RWPE1 (cell line): ENCODE measurements around the gene TP53TG5.

Experiments used
- CTCF ChIA-PET: fragments of 350-600 bp; sonication (Branson Sonifier 250); formaldehyde crosslinking; extraction: SDS; loops from one replicate; lab custom pipeline; 2021; lab: Yijun Ruan, JAX
- POLR2A ChIA-PET: fragments of 400-600 bp; formaldehyde crosslinking; extraction: SDS; loops from one replicate; lab custom pipeline; 2020; ENCODE audit warnings: antibody characterized with exemption; ENCODE audit not compliant: low non-redundant PET; lab: Yijun Ruan, JAX
- DNase-seq: peaks from one replicate; pipeline ENCODE4 v3.0.0; 2012; ENCODE audit warnings: low spot score
- H3K27ac ChIP-seq: fragments of 450-650 bp; 2 replicates; pipeline ENCODE4 v1.5.1; 2017
- TF ChIP-seq, protein P1 (sequence below): fragments of 450-650 bp; conservative IDR thresholded peaks from 2 replicates; pipeline ENCODE4 v1.5.1; 2017; ENCODE audit warnings: low read depth, mild to moderate bottlenecking

TP53TG5 gene

DNA sequence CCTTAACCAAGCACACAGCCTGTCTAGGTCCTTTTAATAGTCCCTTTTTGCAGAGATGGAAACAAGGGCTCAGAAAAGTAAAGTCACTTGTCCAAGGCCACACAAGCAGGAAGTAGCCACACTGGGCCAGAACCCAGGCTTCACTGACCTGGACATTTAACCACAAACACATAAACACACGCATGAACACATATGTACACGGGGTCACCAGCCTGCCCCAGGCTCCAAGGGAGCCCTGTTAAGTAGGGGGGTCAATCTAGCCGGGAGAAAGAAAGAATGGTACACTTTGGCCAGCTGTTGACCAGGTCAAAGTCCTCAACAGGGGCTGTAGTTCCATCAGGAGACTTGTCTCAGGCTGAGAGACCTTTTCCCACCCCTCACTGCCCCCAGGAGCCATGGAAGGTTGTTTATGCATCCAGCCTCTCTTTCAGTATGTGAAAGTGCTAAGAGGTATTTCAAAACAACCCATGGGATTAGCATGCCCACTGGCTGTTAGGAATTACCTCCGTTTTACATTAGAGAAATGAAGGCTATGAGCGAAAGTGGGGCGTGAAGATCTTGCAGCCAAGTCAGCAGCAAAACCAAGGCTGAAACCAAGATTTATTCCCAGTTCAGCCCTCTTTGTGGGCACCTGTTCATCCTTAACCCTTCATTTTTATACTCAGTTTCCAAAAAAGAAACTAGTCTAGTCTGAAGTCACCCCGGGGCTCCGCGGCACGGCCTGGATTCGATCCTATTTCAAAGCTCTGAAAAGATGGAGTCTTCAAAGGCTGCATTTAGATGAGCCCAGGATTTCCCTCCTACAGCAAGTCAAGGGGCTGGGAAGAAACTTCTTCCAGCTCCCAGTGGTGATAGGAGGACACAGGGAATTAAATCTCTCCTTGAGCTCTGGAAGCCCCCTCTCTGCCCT is 39.7 kb downstream of the TP53TG5 start:
- POLR2A ChIA-PET, result interaction anchor here (0.6 to 2.2 kb wide), 3 partner anchors 8 to 81 kb away, joined by 3 to 29 read pairs (median 4); partner anchors contain the start of gene SDC4
- CTCF ChIA-PET, result interaction anchor here (0.6 to 2.6 kb wide), 7 partner anchors 19 to 653 kb away, joined by 3 to 8 read pairs (median 4); partner anchors contain the start of gene SYS1
- DNase-seq, result no peak
- peak overlapping the region; percentile 97 for H3K27ac ChIP-seq
- TF ChIP-seq, protein P1, sequence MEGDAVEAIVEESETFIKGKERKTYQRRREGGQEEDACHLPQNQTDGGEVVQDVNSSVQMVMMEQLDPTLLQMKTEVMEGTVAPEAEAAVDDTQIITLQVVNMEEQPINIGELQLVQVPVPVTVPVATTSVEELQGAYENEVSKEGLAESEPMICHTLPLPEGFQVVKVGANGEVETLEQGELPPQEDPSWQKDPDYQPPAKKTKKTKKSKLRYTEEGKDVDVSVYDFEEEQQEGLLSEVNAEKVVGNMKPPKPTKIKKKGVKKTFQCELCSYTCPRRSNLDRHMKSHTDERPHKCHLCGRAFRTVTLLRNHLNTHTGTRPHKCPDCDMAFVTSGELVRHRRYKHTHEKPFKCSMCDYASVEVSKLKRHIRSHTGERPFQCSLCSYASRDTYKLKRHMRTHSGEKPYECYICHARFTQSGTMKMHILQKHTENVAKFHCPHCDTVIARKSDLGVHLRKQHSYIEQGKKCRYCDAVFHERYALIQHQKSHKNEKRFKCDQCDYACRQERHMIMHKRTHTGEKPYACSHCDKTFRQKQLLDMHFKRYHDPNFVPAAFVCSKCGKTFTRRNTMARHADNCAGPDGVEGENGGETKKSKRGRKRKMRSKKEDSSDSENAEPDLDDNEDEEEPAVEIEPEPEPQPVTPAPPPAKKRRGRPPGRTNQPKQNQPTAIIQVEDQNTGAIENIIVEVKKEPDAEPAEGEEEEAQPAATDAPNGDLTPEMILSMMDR, result no peak

DNA sequence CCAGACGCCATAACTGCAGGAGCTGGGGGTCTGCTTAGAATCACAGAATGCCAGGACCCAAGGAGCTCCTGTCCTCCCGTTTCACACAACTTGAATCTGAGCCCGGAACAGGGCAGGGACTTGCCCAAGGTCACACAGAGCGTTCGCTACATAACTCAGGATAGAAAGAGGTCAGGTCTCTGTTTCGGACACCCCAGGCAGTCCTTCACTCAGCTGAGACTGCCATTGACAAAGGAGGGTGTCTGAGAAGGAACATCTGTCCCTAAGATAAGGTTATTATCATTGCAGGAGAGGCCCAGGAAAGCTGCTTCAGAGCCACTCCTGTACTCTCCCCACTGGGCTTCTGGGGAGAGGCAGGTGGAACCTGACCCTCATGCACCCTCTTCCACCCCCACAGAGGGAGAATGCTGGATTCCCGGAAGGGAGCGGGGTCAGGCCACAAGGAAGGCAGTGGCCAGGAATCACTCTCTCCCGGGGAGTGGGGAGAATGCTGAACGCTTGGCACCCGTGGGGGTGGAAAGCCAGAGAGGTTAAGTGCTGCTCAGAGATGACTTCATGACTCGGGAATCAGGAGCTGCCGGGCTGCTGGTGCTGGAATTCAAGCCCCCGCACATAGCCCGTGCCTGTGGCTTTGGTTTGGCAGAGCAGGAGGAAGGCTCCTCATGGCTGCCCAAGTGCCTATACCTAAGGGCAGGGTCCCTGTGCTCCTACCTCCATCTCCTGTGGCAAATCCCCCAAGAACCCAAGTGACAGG is 40.6 kb downstream of the TP53TG5 start:
- TF ChIP-seq, protein P1, result no peak
- peak; percentile 89 for DNase-seq
- POLR2A ChIA-PET, result interaction anchor here (1.2 to 2.2 kb wide), 2 partner anchors 9 to 22 kb away, joined by 4 to 29 read pairs; partner anchors contain the start of gene SDC4

DNA sequence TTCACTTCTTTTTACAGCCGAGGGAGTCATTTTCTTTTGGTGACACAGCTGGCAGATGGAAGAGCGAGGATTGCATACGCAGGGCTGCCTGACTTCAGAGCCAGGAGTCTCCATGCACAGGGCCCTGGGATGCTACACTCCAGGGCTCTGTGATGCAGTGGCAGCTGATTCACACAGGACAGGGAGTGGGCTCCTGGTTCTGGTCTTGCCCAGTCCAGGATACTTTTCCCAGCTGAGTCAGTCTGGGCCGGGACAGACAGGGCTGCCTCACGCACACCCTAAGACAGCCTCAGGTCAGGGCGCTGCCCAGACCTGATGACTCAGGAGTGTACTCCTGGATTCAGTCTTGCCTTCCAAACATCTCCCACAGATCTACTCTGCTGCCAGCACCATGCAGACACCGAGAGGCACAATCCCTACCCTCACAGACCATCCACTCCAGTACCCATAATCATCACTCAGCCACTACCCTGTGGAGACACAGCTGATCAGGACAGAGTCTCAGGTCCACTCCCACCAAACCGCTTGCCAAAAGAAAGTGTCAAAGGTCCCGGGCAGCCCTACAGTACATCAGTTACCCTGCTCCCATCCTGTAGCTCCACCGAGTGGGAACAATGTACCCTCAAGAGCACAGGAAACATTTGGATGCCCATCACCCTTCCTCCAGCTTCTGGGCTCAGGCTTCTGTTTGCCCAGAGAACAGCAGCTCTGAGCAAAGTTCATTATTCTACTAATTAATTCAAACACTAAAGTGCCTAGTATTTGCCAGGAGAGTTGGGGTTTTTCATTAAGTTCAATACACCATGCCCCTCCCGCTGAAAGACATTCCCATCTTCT is 41.4 kb downstream of the TP53TG5 start:
- POLR2A ChIA-PET, result interaction anchor here (1.0 to 2.2 kb wide), 4 partner anchors 10 to 26 kb away, joined by 3 to 29 read pairs (median 4); partner anchors contain the start of genes SDC4 and SYS1
- TF ChIP-seq, protein P1, result no peak
- peak; percentile 96 for DNase-seq
- H3K27ac ChIP-seq, result peak overlapping the region; percentile 97
- CTCF ChIA-PET, result interaction anchor here (0.5 to 2.6 kb wide), 12 partner anchors 12 to 434 kb away, joined by 3 to 18 read pairs (median 5); partner anchors contain the start of gene SYS1

More for the DNA sequence above, 40.6 kb downstream of the TP53TG5 start:
- H3K27ac ChIP-seq, result peak overlapping the region; percentile 97
- CTCF ChIA-PET, result interaction anchor here (0.5 to 2.6 kb wide), 12 partner anchors 11 to 652 kb away, joined by 3 to 18 read pairs (median 4); partner anchors contain the start of gene SYS1

DNA sequence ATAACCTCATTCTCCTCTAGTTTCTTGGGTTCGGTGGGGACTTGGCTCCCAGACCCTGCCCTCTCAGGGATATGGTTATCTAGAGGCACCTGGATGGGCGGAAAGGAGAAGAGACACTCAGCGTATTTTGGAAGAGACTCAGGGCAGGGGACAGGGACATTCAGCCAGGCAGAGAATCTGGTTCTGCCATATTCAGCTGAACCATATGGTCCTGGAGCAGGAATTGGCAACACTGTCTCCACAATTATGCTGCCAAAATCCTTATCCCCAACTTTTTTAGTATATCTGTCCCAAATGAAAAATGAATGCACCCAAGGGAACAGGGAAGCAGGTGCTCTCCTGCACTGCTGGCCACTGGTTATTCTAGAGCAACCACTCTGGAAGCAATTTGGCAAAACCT is 47.6 kb downstream of the TP53TG5 start:
- peak overlapping the region; percentile 33 for H3K27ac ChIP-seq
- ChIA-PET POLR2A (no interaction called here), CTCF (no interaction called here)
- no peak for DNase-seq
- TF ChIP-seq, protein P1, result no peak

DNA sequence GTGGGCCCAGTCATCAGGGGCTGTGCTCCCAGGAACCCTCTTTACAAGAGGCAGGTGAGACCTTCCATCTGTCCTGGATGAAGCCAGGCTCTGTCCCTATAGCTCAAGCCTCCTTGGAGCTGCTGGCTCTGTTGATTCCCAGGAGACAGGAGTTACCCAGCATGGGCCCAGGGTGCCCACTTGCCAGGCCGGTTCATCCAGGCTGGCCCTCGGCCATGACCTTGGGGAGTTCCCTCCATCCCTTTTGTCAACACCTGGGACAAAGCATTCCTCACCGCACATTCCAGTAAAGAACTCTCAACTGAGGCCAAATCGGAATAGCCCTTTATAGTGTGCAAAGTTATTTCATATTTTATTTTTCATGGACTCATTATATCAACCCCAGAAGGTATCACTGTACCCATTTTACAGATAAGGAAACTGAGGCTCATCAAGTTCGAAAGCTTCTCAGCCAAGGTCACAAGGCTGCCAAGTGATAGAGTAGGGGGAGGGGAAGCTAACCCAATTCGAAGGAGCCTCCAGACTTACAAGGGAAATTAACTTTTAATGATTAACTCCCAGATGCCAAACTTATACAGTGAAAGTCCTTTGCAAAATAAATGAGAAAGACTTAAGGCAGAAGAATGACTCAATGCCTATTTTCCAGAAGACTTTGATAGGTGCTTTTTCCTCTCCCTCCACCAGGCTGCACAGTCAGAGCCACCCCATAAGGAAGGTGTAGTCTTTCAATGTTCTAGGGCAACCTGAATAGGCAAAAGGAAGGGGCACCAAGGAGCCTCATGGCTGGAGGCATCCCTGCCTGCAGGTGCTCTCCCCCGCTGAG is 48.4 kb downstream of the TP53TG5 start:
- DNase-seq, result no peak
- TF ChIP-seq, protein P1, result no peak
- ChIA-PET CTCF (interaction anchor here (1.2 kb wide), 1 partner anchor 36 kb away, joined by 3 read pairs; no protein-coding TSS in a partner anchor), POLR2A (no interaction called here)
- H3K27ac ChIP-seq, result peak overlapping the region; percentile 39
